ENCODE measurements around the gene HIVEP3.

DNA sequence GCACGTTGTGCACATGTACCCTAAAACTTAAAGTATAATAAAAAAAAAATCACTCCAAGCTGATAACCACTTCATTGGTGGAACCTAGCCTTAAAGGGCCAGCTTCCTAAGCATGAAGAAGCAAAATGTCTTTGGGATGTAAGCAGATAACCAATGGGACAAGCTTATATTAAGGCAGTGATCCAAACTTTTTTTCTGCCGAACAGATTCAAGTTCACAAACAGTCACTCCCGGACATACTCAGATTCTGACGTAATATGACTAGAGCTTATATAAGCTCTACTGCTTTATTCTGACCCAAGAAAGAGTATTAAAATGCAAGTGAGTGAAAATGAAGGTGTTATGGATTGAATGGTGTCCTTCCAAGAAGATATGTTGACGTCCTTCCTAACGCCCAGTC is 44.9 kb upstream of the HIVEP3 start:
- TF ChIP-seq CTCF (IDR thresholded peaks at IDR 0.05; ENCODE audit: low read length) (no peak), EZH2 (optimal IDR thresholded peaks at IDR 0.05; ENCODE audit: low read depth, low read length) (no peak), EZH2phosphoT487 (IDR thresholded peaks at IDR 0.05; ENCODE audit: low read length) (no peak)
